Activated T-helper 1 cell treated with anti-CD3 and anti-CD28 coated beads, Interleukin-12 subunit alpha, Interleukin-12 subunit beta, Interleukin-2, Interleukin-4 antibody, amounts not matched to agents 30 ng/mL and 10 ng/mL and 1 ng/mL, durations not matched to agents 14 hours and 24 hours and 36 hours (primary cell): Measurements from ENCODE around the gene TAS2R39. TPM values are rescaled to one million over a fixed set of nuclear protein-coding genes. Genes with fewer than 3 reads are reported as not detected.

ENCODE experiments used
- DNase-seq: peaks from one replicate; pipeline ENCODE4 v3.0.0; 2021; ENCODE audit warnings: low spot score
- H3K27ac Mint-ChIP-seq: one replicate; pipeline ENCODE4 v1.8.0; 2021; ENCODE audit warnings: mild to moderate bottlenecking, mixed read lengths
- H3K27me3 Mint-ChIP-seq: one replicate; pipeline ENCODE4 v1.8.0; 2022; ENCODE audit warnings: mild to moderate bottlenecking, moderate library complexity, mixed read lengths; ENCODE audit not compliant: insufficient read depth
- H3K36me3 Mint-ChIP-seq: one replicate; pipeline ENCODE4 v1.8.0; 2021; ENCODE audit warnings: low read depth, mixed read lengths
- H3K4me1 Mint-ChIP-seq: one replicate; pipeline ENCODE4 v1.8.0; 2021; ENCODE audit warnings: low read depth, mixed read lengths
- H3K4me3 Mint-ChIP-seq: one replicate; pipeline ENCODE4 v1.8.0; 2021; ENCODE audit warnings: mild to moderate bottlenecking, moderate library complexity, mixed read lengths
- H3K9me3 Mint-ChIP-seq: one replicate; pipeline ENCODE4 v1.8.0; 2021; ENCODE audit warnings: mixed read lengths
- intact Hi-C: fragments of 100-400 bp; cut with micrococcal nuclease; formaldehyde crosslinking; loops from one replicate; pipeline ENCODE4 v1.15.1; 2024
- total RNA-seq: library from RNA; stranded (reverse); gene quantifications from 2 replicates; pipeline ENCODE4 v1.2.3, GENCODE V29; 2022

TAS2R39 gene
- total RNA-seq, 1 donor from 2014 or later = not detected

- H3K36me3 Mint-ChIP-seq = no peaks in the 10 kb centered on the region
- no peaks in the 10 kb centered on the region for H3K4me1 Mint-ChIP-seq
- no peak for DNase-seq
- peaks cover 34% of the 10 kb centered on the region for H3K27me3 Mint-ChIP-seq
- no peak overlapping the region for H3K27ac Mint-ChIP-seq
- no peak overlapping the region for H3K4me3 Mint-ChIP-seq
- intact Hi-C loops = no loop called here
- H3K9me3 Mint-ChIP-seq = no peaks in the 10 kb centered on the region
These were observed 39.6 kb downstream of the TAS2R39 start for GRCh38 chr7:143222782-143223181.

GRCh38 chr7:143223784-143224183, 40.6 kb downstream of the TAS2R39 start:
- no peak for DNase-seq
- H3K4me1 Mint-ChIP-seq = no peaks in the 10 kb centered on the region
- H3K27ac Mint-ChIP-seq = no peak overlapping the region
- intact Hi-C loops = no loop called here
- no peaks in the 10 kb centered on the region for H3K36me3 Mint-ChIP-seq
- no peaks in the 10 kb centered on the region for H3K9me3 Mint-ChIP-seq
- H3K27me3 Mint-ChIP-seq = peaks cover 30% of the 10 kb centered on the region
- no peak overlapping the region for H3K4me3 Mint-ChIP-seq

GRCh38 chr7:143225047-143225446, 41.8 kb downstream of the TAS2R39 start:
- H3K36me3 Mint-ChIP-seq = no peaks in the 10 kb centered on the region
- H3K27me3 Mint-ChIP-seq = peaks cover 26% of the 10 kb centered on the region
- DNase-seq = no peak
- H3K27ac Mint-ChIP-seq = no peak overlapping the region
- intact Hi-C loops = no loop called here
- H3K4me3 Mint-ChIP-seq = no peak overlapping the region
- H3K9me3 Mint-ChIP-seq = no peaks in the 10 kb centered on the region
- no peaks in the 10 kb centered on the region for H3K4me1 Mint-ChIP-seq

- Mint-ChIP-seq H3K27ac (no peak overlapping the region), H3K36me3 (no peaks in the 10 kb centered on the region), H3K4me1 (no peaks in the 10 kb centered on the region), H3K27me3 (peaks cover 18% of the 10 kb centered on the region), H3K9me3 (no peaks in the 10 kb centered on the region), H3K4me3 (no peak overlapping the region)
- DNase-seq = no peak
- intact Hi-C loops = no loop called here
These were observed 44.6 kb downstream of the TAS2R39 start for GRCh38 chr7:143227806-143228205.

GRCh38 chr7:143229054-143229790, 46.0 kb downstream of the TAS2R39 start:
- no peak for DNase-seq
- peaks cover 16% of the 10 kb centered on the region for H3K27me3 Mint-ChIP-seq
- no peaks in the 10 kb centered on the region for H3K4me1 Mint-ChIP-seq
- no peak overlapping the region for H3K27ac Mint-ChIP-seq
- H3K9me3 Mint-ChIP-seq = no peaks in the 10 kb centered on the region
- intact Hi-C loops = no loop called here
- H3K4me3 Mint-ChIP-seq = no peak overlapping the region
- no peaks in the 10 kb centered on the region for H3K36me3 Mint-ChIP-seq

GRCh38 chr7:143230602-143231457, 47.6 kb downstream of the TAS2R39 start:
- Mint-ChIP-seq H3K27ac (no peak overlapping the region), H3K4me3 (no peak overlapping the region), H3K4me1 (no peaks in the 10 kb centered on the region)

More at GRCh38 chr7:143230602-143231457, 47.6 kb downstream of the TAS2R39 start:
- H3K27me3 Mint-ChIP-seq = peaks cover 18% of the 10 kb centered on the region
- peaks cover 7% of the 10 kb centered on the region for H3K9me3 Mint-ChIP-seq
- no peaks in the 10 kb centered on the region for H3K36me3 Mint-ChIP-seq
- intact Hi-C loops = no loop called here
- DNase-seq = no peak

Other genes starting within 250 kb of the TAS2R39 start
- not detected in 2 replicates for gene TRPV5, start 249.7 kb upstream of the TAS2R39 start, total RNA-seq
- gene LLCFC1, start 243.9 kb upstream of the TAS2R39 start, total RNA-seq = not detected in 2 replicates
- gene KEL, start 221.1 kb upstream of the TAS2R39 start, total RNA-seq = 0.49 TPM in 1 of 2 replicates, not detected in the other
- not detected in 2 replicates for gene OR9A2, start 156.3 kb upstream of the TAS2R39 start, total RNA-seq
- not detected in 2 replicates for gene OR6V1, start 131.1 kb upstream of the TAS2R39 start, total RNA-seq
- not detected in 2 replicates for gene PIP, start 51.3 kb upstream of the TAS2R39 start, total RNA-seq
- not detected in 2 replicates for gene TAS2R40, start 38.6 kb downstream of the TAS2R39 start, total RNA-seq
- gene GSTK1, start 80.0 kb downstream of the TAS2R39 start, total RNA-seq = 134 and 135 TPM in 2 replicates
- gene TMEM139, start 101.5 kb downstream of the TAS2R39 start, total RNA-seq = 0.73 TPM in 1 of 2 replicates, not detected in the other
- gene CASP2, start 104.9 kb downstream of the TAS2R39 start, total RNA-seq = 107 and 110 TPM in 2 replicates
- gene CLCN1, start 132.7 kb downstream of the TAS2R39 start, total RNA-seq = not detected in 2 replicates
- gene FAM131B, start 179.3 kb downstream of the TAS2R39 start, total RNA-seq = 0.44 and 0.54 TPM in 2 replicates
- gene ZYX, start 197.9 kb downstream of the TAS2R39 start, total RNA-seq = 73.9 and 78.8 TPM in 2 replicates
- not detected in 2 replicates for gene EPHA1, start 225.4 kb downstream of the TAS2R39 start, total RNA-seq